Thoracic aorta (tissue), 2 donors: ENCODE measurements around the gene MUSTN1. TPM values are rescaled to one million over a fixed set of nuclear protein-coding genes. Genes with fewer than 3 reads are reported as not detected.

Experiments used
- ATAC-seq: fragments of 150-250 bp; one replicate; pipeline ENCODE4 v1.8.0; 2017; ENCODE audit warnings: low read depth; ENCODE audit not compliant: insufficient number of reproducible peaks, low FRiP score
- DNase-seq: peaks from one replicate; pipeline ENCODE4 v3.0.0-alpha.2; 2020; ENCODE audit warnings: low spot score
- H3K27ac ChIP-seq, 2 donors: fragments of 200-600 bp; sonication (generic); 1 replicate in 1 of 2; 2 replicates in 1 of 2; pipeline ENCODE4 v1.5.1; 2016; ENCODE audit warnings: mild to moderate bottlenecking in 2 of 2, moderate library complexity in 2 of 2
- H3K27me3 ChIP-seq: fragments of 200-600 bp; sonication (generic); replicated peaks from 2 replicates; pipeline ENCODE4 v1.6.0; 2016; ENCODE audit warnings: mild to moderate bottlenecking; ENCODE audit not compliant: insufficient read depth
- H3K36me3 ChIP-seq: fragments of 200-600 bp; sonication (generic); one replicate; pipeline ENCODE4 v1.5.1; 2016
- H3K4me1 ChIP-seq, 2 donors: fragments of 200-600 bp; sonication (generic); 1 replicate in 1 of 2; 2 replicates in 1 of 2; pipeline versions ENCODE4 v1.5.1 to v1.6.0; 2016; ENCODE audit warnings: low read depth in 2 of 2, mild to moderate bottlenecking in 1 of 2; ENCODE audit not compliant: control insufficient read depth in 1 of 2
- H3K4me3 ChIP-seq: fragments of 200-600 bp; sonication (generic); 2 replicates; pipeline ENCODE4 v1.5.1; 2016; ENCODE audit warnings: mild to moderate bottlenecking
- H3K9me3 ChIP-seq: fragments of 200-600 bp; sonication (generic); 2 replicates; pipeline ENCODE4 v1.5.1; 2016
- CTCF ChIP-seq: fragments of 200-600 bp; sonication (generic); IDR thresholded peaks from one replicate; pipeline ENCODE4 v1.5.1; 2019; ENCODE audit warnings: antibody characterized with exemption
- total RNA-seq, 2 donors: library from RNA; depleted of rRNA; stranded (reverse); fragments of >200 nt; gene quantifications; one replicate each; pipeline versions ENCODE4 v1.1.0 to v1.2.3, GENCODE V29; 2016

The MUSTN1 gene
- total RNA-seq, 2 donors from 2014 or later, result 21.0 to 33.8 TPM

- TF ChIP-seq CTCF, result no peak
- no peak for DNase-seq
- Histone ChIP-seq H3K4me3 (no peak overlapping the region), H3K27me3 (no peaks in the 10 kb centered on the region), H3K36me3 (peaks cover 26% of the 10 kb centered on the region), H3K9me3 (no peaks in the 10 kb centered on the region), H3K4me1 (peaks cover 24 to 51% of the 10 kb centered on the region in 2 donors), H3K27ac (peak overlapping the region in 1 of 2 donors; percentile 96)
- no peak for ATAC-seq
Observed at GRCh38 chr3:52841981-52842340, 7.1 kb upstream of the MUSTN1 start.

GRCh38 chr3:52841211-52841980, 6.6 kb upstream of the MUSTN1 start:
- Histone ChIP-seq H3K9me3 (no peaks in the 10 kb centered on the region), H3K4me3 (no peak overlapping the region), H3K36me3 (peaks cover 26% of the 10 kb centered on the region), H3K27me3 (no peaks in the 10 kb centered on the region), H3K4me1 (peaks cover 26 to 54% of the 10 kb centered on the region in 2 donors), H3K27ac (peak overlapping the region; percentile 19 to 96)
- no peak for TF ChIP-seq CTCF
- DNase-seq (no peak), ATAC-seq (no peak)

- no peak for ATAC-seq
- no peak for TF ChIP-seq CTCF
Observed at GRCh38 chr3:52839892-52840545, 5.2 kb upstream of the MUSTN1 start.

GRCh38 chr3:52839268-52839575, 4.4 kb upstream of the MUSTN1 start:
- TF ChIP-seq CTCF, result no peak
- no peaks in the 10 kb centered on the region for H3K27me3 ChIP-seq
- H3K4me3 ChIP-seq, result no peak overlapping the region
- ATAC-seq (no peak), DNase-seq (no peak)
- peaks cover 23 to 55% of the 10 kb centered on the region in 2 donors for H3K4me1 ChIP-seq
- no peak overlapping the region for H3K27ac ChIP-seq
- peaks cover 26% of the 10 kb centered on the region for H3K36me3 ChIP-seq
- no peaks in the 10 kb centered on the region for H3K9me3 ChIP-seq

More at GRCh38 chr3:52839892-52840545, 5.2 kb upstream of the MUSTN1 start:
- no peak overlapping the region for H3K27ac ChIP-seq
- H3K4me1 ChIP-seq, result peaks cover 30 to 55% of the 10 kb centered on the region in 2 donors
- no peak overlapping the region for H3K4me3 ChIP-seq
- DNase-seq, result no peak
- no peaks in the 10 kb centered on the region for H3K27me3 ChIP-seq
- H3K9me3 ChIP-seq, result no peaks in the 10 kb centered on the region
- peaks cover 26% of the 10 kb centered on the region for H3K36me3 ChIP-seq

- Histone ChIP-seq H3K27ac (no peak overlapping the region), H3K4me3 (no peak overlapping the region), H3K9me3 (no peaks in the 10 kb centered on the region), H3K36me3 (peaks cover 26% of the 10 kb centered on the region), H3K27me3 (no peaks in the 10 kb centered on the region), H3K4me1 (peaks cover 18 to 55% of the 10 kb centered on the region in 2 donors)
- no peak for ATAC-seq
- no peak for TF ChIP-seq CTCF
- DNase-seq, result no peak
Observed at GRCh38 chr3:52838561-52839267, 3.9 kb upstream of the MUSTN1 start.
